ENCODE data around the gene RASL12.
A peak's percentile ranks its signal among the peaks of the same experiment; 100 is the strongest.
"Not testable (repeated sequence)": the region's sequence is repeated elsewhere in the genome, so short reads cannot be mapped to it uniquely, and the experiment has no call there.

RASL12 gene

DNA sequence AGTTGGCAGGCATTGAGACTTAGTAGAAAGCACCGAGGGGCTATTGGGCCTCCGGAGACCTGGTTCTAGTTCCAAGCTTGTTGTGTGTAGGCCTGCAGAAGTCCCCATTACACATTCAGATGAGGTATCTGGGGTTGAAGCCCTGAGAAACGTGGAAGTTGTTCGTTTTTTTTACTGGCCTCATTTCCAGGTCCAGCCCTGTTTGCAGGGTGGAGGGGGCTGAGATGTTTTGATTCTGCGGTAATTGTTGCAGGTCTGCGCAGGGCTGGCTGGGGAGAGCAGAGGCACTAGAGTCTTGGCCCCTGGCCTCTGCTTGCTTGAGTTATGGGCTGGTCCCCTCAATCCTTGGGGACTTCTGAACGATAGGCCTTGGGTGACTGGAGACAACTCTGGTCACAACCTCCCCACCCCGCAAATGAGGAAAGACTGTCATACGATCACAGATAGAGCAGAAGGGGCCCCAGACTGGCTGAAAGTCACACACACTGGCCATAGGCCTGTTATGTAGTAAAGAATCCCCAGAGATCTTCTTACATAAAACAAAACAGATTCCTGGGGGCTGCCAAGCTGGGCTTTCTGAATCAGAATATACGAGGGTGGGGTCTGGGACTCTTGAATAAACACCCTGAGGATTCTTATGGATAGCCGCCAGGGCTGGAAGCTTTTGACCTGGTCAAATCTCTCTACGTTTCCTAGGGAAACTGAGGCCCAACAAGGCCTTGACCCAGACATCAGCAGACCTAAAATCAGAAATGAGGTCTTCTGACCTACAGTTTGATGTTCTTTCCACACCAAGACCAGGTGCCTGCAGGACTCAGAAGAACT is 24.4 kb upstream of the RASL12 start:
- DNase-seq = no peak

DNA sequence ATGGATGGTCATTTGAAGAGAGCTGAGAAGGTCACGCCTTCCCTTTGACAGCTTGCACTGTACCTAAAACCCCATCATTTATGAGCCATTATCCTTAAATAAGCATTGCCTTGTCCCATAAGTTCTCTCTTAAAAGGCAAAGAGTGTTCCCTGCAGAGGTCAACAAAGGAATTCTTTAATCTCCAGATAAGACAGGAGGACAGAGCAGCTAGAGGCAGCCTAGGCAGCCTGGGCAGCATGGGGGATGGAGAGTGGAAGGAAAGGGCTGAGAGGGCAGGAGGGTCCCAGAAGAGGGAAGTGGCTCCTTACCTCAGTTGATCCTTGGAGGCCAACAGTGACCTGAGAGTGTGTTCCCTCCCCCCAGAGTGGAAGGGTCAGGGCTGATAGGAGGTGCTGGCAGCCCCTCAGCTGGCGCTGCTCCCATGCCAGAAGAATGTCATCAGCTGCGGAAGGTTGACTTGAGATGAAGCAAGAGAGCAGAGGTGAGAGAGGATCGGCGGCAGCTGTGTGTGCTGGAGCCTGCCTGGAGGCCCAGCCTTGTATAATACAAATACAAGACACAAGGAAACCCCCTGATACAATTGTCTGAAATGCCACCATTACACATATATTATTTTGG is 21.5 kb upstream of the RASL12 start:
- no peak for DNase-seq

DNA sequence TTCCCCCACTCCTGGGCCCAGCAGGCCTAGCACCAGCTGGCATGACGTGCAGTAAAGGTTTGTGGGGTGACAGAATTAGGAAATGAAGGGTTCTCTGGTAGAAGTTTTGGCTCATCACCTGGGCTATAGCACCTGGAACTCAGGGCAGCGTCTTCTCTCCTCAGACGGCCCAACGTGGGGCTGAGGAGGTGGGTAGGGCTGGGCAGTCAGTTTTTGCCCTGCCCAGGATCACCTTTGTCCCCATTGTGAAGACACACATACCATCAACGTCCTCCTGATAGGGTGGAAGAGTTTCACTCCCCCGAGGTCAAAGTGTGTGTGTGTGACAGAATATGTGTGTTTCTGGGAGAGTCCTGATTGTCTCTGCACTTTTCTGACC is 20.8 kb upstream of the RASL12 start:
- DNase-seq = no peak

DNA sequence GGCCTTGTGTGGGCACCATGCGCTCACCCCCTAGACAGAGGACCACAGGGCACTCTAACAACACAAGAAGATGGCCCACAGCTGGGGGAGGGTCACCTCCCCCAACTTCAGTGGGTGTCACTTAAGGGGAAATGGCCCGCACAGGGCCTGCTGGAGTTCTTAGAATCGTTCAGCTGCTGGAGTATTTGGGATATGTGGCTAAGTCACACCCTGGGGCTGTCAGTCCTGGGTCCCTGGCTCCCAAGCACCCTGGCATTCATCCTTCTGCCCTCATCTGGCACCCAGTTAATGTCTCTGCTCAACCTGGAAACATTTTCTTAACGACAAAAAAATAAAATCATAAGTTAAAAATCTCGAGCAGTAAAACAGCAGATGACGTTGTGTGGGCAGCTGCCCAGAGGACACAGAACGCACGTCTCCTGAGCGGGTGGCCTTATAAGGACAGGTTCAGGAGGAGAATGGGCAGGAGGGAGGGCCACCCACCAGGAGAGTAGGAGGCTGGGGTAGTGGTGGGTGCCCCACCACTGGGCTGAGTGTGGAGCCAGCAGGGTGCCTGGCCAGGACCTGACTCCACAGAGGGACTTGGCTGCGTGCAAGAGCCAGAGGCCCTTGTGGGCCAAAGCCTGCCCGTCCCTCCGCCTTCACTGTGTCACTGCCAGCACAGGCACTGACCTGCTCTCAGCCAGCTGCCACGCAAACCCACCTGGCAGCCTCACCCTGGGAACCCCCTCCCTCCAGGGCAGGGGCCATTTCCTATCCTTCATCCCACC is 20.3 kb upstream of the RASL12 start:
- DNase-seq = no peak

DNA sequence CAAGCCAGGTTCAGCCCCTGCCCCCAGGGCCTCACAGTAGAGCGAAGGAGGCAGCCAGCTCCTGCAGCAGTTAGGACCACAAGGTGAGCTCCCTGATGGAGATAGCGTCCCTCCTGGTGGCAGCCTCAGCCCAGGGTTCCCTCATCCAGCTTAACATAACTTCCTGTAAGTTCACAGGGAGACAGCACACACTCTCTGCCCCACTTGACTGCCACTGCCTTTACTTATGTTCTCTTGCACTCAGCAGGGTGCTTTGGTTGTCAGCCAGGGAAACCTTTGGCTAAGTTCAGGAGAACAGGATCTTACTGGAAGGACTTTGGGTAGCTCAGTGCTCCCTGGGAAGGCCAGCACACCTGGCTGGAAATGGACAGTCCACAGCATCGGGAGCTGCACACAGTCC is 19.6 kb upstream of the RASL12 start:
- no peak for DNase-seq

DNA sequence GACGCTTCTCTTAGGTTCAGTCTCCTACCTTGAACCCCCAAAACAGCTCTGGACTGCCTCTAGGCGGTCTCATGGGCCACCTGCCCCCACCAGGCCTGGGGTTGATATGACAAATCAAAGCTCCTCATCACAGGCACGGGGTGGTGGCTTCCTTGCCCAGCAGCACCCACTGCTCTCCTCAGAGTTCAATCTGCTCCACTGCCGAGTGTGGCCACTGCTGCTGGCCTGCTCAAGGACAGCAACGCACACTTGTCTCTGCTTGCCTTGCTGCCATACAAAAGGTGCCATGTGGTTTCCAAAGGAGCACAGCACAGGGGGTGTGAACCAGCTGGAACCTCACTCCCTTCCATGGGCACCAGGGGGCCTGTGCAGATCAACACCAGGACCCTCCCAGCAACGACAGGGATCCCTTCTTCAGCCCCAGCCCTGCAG is 18.9 kb upstream of the RASL12 start:
- peak; percentile 48 for DNase-seq

DNA sequence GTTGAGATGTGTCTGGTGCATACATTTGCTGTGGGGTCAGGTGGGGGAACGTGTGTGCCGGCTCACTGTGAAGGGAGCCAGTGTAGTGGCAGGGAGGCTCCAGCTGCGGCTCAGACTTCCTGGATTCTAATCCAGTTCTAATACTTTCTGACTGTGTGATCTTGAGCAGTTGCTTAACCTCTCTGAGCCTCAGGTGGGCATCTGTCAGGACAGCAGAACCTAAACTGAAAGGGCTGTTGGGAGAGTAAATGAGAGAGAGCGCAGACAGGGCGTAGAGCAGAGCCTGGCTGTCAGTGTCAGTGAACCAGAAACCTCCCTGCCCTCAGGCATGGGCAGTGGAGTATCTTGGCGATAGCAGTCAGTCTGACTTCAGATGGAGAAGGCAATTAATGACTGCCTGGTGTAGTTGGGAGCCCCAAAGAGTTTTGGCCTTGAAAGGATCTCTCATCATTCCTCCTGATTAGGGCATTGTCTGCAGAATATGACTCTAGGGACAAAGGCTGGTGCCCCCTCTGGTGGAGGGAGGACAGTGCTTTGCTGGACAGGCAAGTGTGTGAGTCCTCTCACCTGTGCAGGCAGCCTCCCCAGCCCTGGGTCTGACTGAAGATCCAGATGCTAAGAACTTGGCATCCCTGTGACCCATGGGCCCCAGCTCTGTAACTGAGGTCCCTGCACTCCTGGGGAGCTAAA is 18.3 kb upstream of the RASL12 start:
- peak; percentile 61 for DNase-seq

DNA sequence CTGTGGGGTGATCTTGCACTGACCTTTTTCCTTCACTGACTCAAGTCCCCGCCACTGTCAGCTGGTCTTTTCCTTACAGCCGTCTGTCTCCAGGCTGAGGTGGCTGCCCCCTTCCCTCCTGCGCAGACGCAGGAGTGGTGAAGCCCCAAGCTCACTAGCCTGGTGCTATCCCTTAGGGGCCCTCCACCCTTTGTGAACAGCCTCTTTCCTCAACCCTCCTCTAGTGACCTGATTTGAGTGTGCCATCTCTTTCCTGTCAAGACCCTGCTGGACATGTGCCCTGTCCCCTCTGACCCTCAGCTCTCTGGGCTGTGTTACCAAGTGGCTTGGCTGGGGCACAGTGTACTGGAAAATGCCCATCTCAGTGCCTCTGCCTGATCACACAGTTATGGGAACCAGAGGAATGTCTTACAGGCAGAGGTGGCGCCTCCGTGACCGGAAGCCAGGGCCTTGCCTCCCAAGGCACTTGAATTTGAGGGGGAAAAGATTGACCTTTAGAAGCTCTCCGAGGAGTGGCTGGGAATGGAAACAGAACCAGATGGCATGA is 17.5 kb upstream of the RASL12 start:
- DNase-seq = no peak

DNA sequence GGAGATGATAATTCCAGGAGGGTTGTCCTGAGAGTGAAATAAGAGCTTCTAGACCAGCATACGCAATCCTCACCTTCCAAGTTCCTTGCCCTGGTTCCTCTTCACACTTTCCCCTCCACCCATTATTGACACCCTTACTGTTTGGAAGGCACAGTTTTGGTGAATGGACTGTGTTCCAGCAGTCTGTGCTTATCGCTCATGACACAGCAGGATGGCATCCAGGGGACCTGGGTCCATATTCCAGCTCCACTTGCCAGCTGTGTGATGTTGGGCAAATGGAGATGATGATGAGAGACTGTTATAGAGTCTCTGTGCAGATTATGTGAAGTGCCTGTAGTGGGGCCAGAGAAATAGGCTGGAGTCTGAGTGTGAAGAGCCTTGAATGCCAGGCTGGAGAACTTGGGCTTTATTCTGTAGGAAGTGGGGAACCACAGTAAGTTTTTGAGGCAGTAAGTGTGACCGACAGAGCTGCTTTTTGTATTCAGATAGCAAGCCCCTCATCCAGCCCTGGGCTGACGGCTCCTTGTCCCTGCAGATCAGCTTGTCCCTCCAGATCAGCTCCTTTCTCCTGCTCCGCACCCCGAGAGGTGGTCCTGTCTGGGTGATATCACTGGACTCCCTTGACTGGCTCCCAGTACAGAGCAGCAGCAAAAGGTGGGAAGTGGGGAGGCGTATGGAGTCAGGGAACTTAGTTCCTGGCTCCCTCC is 16.9 kb upstream of the RASL12 start:
- DNase-seq = no peak

DNA sequence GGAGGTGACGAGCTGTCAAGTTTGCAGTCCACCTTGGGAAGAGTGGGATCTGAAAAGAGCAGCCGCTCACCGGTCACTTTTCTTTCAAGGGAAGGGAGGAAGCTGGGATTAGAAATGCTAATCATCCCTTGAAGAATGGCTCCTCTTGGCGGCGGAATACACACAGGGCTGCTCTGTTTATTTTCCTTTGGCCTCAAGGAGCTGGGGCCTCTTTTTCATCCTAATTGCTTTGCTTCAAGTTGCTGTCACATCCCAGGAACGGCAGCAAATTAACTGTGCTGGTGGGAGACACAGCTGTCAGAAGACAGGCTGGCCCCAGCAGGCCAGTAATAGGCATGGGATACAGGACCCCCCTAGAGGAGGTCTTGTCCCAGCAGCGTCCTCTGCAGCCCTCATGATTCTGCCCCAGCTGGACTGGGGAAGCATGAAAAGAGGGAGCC is 15.5 kb upstream of the RASL12 start:
- DNase-seq = no peak

DNA sequence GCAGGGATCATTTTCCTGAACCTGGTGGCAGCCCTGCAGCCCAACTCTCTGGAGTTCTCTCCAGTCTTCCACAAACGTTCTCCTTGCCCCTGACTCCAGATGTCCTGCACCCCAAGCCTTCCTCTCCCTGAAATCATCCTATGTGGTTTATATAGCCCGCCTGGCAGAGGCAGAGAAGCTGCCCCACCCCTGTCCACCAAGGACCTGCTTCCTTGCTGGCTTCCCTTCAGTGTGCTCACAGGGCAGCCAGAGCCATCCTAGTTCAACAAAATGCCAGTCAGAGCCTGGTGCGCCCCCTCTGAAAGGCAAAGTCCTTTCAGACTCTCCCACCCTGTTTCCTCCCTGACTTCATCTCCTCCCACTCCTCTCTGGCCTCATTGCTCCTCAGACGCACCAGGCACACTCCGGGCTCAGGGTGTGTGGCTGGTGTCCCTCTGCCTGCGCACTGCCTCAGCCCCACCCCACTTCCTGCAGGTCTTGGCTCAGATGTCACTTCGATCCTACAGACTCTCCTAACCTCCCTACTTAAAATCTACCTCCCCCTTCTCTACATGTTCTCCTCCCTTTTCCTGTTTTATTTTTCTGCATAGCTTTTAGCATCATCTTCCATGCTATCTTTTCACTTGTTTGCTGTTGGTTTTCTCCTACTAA is 14.6 kb upstream of the RASL12 start:
- DNase-seq = no peak

DNA sequence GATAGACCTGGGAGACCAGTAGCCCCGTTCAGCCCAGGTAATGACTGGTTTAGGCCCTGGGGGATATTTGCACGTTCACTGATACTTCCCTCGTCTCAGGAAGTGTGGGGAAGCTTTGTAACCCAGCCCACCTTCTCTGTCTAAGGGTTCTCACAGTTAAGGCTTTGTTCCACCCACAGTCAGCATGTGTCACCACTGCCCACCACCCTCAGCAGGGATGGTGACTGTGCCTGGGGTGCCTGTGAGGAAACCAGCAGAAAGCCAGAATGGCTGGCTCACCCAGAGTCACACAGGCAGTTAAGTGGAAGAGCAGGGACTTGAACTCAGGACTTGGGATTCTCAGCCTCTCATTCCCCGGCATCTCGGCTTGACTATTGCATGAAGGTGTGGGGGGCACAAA is 14.0 kb upstream of the RASL12 start:
- no peak for DNase-seq

DNA sequence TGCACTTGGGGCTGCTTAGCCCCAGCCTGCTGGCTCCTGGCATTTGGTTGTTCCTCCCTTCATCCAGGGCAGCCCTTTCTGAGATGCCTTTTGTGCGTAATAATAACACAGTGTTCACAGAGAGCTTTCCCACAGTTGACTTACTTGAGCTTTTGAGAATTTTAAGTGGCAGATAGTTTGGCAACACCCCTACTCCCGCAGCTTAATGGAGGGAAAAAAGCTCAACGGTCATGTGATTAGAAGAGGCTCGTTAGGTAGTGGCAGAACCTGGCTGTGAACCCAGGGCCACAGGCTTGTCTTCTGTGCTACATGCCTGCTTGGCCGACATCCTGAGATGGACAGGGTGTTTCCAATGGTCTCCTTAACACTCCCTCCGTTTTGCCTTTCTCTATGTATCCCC is 13.5 kb upstream of the RASL12 start:
- no peak for DNase-seq

DNA sequence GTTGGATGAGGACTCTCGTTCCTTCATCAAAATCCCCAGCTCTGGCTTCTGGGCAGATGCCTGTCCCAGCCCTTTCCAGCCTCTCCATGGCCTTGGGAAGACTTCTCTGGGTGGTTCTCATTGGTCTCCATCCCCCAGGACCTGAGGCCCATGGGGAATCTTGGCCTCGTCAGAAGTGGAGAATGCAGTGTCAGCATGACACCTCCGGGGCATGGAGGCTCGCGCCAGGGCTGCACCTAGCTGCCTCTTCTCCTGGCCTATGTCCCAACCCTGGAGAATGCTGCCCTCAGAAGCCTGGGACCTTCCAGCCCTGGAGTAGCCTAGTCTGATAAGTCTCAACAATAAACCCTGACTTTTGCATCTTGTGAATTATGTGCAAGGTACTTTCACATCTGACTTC is 11.8 kb upstream of the RASL12 start:
- no peak for DNase-seq

DNA sequence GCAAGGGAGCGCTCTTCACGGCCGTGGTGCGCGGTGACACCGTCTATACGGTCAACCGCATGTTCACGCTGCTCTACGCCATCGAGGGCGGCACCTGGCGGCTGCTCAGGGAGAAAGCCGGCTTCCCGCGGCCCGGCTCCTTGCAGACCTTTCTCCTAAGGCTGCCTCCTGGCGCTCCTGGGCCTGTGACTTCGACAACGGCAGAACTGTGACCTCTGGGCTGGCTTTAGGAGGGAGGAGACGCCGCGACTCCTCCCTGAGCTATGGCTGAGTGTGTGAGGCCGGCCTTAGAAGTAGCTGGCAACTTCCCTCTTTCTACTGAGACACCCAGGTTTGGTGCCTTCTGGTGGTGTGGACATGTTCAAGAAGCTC is 10.2 kb upstream of the RASL12 start:
- DNase-seq = no peak

DNA sequence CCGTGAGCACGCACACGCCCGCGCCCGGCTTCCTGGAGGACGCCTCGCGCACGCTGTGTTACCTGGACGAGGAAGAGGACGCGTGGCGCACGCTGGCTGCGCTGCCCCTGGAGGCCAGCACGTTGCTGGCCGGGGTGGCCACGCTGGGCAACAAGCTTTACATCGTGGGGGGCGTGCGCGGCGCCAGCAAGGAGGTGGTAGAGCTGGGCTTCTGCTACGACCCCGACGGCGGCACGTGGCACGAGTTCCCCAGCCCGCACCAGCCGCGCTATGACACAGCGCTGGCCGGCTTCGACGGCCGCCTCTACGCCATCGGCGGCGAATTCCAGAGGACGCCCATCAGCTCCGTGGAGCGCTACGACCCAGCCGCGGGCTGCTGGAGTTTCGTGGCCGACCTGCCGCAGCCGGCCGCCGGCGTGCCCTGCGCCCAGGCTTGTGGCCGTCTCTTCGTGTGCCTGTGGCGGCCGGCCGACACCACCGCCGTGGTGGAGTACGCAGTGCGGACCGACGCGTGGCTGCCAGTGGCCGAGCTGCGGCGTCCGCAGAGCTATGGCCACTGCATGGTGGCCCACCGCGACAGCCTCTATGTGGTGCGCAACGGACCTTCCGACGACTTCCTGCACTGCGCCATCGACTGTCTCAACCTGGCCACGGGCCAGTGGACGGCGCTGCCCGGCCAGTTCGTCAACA is 9.6 kb upstream of the RASL12 start:
- no peak for DNase-seq

DNA sequence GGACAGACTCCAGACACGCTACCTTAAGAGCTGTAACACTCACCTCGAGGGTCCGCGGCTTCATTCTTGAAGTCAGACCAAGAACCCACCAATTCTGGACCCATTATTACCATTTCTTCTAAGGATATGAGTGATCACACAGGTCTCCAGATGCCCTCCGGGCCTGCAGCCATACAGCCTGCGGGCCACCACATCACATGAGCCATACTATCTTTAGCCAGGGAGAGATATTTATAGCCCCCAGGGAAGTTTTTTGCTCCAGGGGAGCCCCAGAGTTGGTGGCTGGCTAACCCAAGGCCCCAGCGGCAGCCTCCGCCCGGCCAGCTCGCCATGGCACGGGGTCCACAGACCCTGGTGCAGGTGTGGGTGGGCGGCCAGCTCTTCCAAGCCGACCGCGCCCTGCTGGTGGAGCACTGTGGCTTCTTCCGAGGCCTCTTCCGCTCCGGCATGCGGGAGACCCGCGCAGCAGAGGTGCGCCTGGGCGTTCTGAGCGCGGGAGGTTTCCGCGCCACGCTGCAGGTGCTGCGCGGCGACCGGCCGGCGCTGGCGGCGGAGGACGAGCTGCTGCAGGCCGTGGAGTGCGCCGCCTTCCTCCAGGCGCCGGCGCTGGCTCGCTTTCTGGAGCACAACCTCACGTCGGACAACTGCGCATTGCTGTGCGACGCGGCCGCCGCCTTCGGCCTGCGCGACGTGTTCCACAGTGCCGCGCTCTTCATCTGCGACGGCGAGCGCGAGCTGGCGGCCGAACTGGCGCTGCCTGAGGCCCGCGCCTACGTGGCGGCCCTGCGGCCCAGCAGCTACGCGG is 8.9 kb upstream of the RASL12 start, which contains the start of gene KBTBD13:
KBTBD13 (plus strand) TSS at position 261 of the 805 bp plus-strand sequence; CDS start at position 331, 70 bp downstream.
- no peak for DNase-seq

DNA sequence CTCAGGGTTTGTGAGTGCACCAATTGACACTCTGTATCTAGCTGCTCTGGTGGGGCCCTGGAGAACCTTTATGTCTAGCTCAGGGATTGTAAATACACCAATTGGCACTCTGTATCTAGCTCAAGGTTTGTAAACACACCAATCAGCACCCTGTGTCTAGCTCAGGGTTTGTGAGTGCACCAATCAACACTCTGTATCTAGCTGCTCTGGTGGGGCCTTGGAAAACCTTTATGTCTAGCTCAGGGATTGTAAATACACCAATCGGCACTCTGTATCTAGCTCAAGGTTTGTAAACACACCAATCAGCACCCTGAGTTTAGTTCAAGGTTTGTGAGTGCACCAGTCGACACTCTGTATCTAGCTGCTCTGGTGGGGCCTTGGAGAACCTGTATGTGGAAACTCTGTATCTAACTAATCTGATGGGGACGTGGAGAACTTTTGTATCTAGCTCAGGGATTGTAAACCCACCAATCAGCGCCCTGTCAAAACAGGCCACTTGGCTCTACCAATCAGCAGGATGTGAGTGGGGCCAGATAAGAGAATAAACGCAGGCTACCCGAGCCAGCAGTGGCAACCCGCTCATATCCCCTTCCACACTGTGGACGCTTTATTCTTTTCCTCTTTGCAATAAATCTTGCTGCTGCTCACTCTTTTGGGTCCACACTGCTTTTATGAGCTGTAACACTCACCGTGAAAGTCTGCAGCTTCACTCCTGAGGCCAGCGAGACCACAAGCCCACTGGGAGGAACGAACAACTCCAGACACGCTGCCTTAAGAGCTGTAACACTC is 8.0 kb upstream of the RASL12 start:
- not testable (repeated sequence) for DNase-seq

DNA sequence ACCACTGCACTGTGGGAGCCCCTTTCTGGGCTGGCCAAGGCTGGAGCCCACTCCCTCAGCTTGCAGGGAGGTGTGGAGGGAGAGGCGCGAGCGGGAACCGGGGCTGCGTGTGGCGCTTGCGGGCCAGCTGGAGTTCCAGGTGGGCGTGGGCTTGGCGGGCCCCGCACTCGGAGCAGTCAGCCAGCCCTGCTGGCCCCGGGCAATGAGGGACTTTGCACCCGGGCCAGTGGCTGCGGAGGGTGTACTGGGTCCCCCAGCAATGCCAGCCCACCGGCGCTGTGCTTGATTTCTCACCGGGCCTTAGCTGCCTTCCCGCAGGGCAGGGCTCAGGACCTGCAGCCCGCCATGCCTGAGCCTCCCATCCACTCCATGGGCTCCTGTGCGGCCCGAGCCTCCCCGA is 7.2 kb upstream of the RASL12 start:
- not testable (repeated sequence) for DNase-seq
